H54 (cell line): ENCODE results near the gene CCDC187.

ENCODE experiments used
- DNase-seq: peaks from one replicate; pipeline ENCODE4 v3.0.0; 2011; ENCODE audit warnings: low spot score, mixed read lengths; ENCODE audit not compliant: insufficient read length
- FAIRE-seq: peaks from 3 replicates; lab custom pipeline; 2011; peaks lifted over from hg19 to GRCh38; lab: Jason Lieb, UNC
- POLR2A ChIP-seq: IDR thresholded peaks from 2 replicates; pipeline ENCODE4 v1.6.1; 2011; ENCODE audit warnings: low read depth, mild to moderate bottlenecking, low read length

CCDC187 gene

GRCh38 chr9:136258786-136259516 is 44.9 kb downstream of the CCDC187 start:
- no peak for TF ChIP-seq POLR2A
- no peak for FAIRE-seq
- DNase-seq: no peak

- DNase-seq (no peak), FAIRE-seq (no peak)
- TF ChIP-seq POLR2A: no peak
Measured at GRCh38 chr9:136258299-136258625, 45.6 kb downstream of the CCDC187 start.

DNA sequence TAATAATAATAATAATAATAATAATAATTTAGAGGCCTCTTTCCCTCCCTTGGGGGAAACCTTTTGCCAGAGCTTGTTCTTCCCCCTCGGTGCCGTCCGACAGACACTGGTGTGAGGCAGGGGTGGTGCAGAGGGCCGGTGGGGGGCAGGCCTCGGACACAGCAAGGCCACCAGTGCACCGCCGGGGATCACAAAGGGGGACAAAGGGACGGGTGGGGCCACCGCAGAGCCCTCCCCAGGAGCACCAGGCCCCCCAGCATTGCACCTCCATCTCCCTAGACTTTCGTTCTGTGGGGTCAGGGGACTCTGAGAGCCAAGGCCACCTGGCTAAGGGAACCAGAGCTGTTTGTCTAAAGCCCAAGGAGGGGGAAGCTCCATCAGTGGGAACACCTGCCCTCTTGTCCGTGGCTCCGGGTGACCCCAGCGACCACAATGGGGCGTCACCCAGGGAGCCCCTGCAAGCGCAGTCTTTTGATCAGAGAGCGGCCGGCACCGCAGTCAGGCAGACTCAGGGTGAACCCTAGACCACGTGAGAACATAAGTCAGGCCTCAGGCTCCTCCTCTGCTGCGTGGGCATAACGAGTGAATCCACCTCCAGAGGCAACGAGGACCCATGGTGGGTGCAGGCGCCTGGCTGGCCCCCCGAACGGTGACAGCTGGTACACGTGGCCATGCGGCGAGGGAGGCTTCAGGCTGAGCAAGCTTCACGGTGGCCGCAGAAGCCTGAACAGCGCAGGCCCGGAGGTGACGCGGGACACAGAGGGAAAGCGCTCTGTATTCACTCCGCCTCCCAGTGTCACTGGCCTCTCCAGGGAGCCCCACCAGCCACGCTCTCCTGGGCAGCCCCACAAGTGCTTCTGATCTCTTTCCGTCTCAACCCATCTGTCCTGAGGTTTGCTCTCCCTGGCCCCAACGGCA is 46.3 kb downstream of the CCDC187 start:
- DNase-seq (no peak), FAIRE-seq (no peak)
- TF ChIP-seq POLR2A: no peak

- FAIRE-seq (no peak), DNase-seq (peak; percentile 65)
- TF ChIP-seq POLR2A: no peak
Measured at GRCh38 chr9:136255896-136256890, 47.7 kb downstream of the CCDC187 start.

DNA sequence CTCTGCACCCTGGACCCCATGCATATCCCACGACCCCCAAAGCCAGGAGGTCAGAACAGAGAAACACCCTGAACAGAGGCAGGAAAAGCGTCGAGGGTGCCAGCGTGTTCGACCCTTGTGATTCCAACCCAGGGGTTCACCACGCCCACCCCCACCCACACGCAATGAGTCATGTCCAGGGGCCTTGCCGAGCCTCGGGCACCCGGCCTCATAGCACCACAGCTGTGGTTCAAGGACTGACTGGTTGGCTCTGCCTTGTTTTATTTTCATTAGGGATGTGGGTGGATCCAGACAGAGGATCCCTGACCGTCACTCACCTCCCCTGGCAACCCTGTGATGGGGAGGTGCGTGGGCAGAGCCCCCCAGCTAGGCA is 48.7 kb downstream of the CCDC187 start:
- peak; percentile 87 for FAIRE-seq
- TF ChIP-seq POLR2A: no peak
- DNase-seq: peak; percentile 94

DNA sequence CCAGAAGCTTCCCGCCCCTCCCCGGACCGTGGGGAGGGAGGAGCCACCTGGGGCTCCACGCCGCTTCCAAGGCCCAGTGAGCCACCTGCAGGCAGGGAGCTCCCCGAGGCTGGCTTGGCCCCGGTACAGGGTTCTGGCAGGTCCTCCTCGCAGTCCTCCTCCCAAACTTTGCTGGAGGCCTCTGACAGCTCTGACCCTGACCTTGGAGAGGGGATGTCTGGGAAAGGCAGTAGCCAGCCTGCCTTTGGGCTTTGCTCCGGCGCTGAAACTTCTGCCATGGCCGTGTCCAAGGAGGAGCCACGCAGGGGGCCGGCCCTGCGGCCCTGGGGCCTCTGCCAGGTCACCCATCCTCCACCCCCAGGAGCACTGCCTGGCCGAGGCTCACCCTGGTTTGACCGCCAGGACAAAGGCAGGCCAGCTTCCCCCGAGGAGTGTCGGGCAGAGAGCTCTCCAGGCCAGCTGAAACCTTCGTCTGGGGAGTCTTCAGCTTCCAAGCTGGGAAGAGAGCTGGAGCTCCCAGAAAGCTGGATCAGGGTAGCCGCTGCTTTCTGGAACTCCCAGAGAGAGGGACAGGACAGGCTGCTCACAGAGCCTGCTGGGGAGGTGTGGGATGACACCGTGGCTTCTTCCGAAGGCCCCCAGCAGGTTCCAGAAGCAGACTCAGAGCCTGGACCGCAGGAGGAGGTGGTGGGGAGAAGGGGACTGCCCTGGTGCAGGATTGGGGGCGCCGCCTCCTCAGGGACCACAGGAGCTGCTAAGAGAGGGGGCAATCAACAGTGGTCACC is 49.3 kb downstream of the CCDC187 start:
- FAIRE-seq: no peak
- peak; percentile 54 for DNase-seq
- no peak for TF ChIP-seq POLR2A

- no peak for TF ChIP-seq POLR2A
- no peak for DNase-seq
- no peak for FAIRE-seq
Measured at GRCh38 chr9:136253246-136254130, 50.4 kb downstream of the CCDC187 start.

DNA sequence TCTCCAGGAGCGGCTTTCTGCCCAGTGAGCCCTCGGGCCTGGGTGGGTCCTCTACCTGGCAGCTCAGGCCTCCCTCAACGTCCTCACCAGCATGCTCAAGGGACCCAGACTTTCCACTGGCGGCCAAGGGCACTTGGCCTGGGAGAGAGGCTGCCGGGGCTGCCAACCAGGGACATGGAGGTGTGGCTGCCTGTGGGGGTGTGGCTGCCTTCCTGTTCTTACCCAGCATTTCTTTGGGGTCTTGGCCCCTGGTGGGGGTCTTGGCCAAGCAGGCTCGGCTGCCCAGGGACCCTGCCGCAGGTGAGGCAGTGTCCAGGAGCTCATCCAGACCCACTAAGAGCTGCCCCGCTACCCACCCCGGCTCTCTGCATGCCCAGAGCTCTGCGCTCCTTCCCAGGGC is 51.0 kb downstream of the CCDC187 start:
- no peak for FAIRE-seq
- no peak for TF ChIP-seq POLR2A

GRCh38 chr9:136252281-136252680 is 51.6 kb downstream of the CCDC187 start:
- TF ChIP-seq POLR2A: no peak
- no peak for FAIRE-seq
- no peak for DNase-seq

More for the DNA sequence above, 51.0 kb downstream of the CCDC187 start:
- no peak for DNase-seq

- no peak for TF ChIP-seq POLR2A
- no peak for DNase-seq
- no peak for FAIRE-seq
Measured at GRCh38 chr9:136251264-136252115, 52.4 kb downstream of the CCDC187 start.

DNA sequence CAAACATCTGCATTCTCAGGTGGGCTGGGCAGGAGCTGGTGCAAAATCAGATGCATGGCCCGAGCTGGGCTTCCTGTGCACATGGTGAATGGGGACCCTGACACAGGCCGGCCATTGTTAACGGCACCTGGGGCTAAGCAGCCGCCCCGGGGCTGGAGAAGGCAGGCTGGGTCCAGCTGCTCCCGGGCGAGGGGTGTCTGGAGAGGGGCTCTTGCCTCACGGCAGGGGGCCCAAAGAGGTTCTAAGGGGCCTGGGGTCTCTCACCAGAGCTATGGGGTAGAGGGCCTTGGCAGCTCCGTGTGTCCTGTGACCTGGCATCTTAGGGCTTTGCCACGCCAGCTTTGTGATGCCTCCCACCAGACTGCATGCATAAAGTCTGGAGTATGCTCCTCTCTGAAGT is 53.2 kb downstream of the CCDC187 start:
- no peak for FAIRE-seq
- DNase-seq: no peak
- no peak for TF ChIP-seq POLR2A
